Naive B cell (primary cell): ENCODE results near the gene SRRM2. TPM values are rescaled to one million over a fixed set of nuclear protein-coding genes. Genes with fewer than 3 reads are reported as not detected.

Experiments
- ATAC-seq, 2 donors: fragments of 150-1000 bp; cut with Tn5 transposase; 2 replicates each; pipeline ENCODE4 v1.10.0; 2021; ENCODE audit warnings: low read depth in 2 of 2, mild to moderate bottlenecking in 2 of 2, moderate library complexity in 2 of 2
- DNase-seq: peaks from one replicate; pipeline ENCODE4 v3.0.0; 2022
- H3K27ac Mint-ChIP-seq, 6 donors: one replicate each; pipeline ENCODE4 v1.8.0; 2020 to 2022; ENCODE audit warnings: mild to moderate bottlenecking in 6 of 6, mixed read lengths in 6 of 6, moderate library complexity in 5 of 6, inconsistent platforms in 2 of 6
- H3K27me3 Mint-ChIP-seq, 3 donors: one replicate each; pipeline ENCODE4 v1.8.0; 2021 to 2022; ENCODE audit warnings: mixed read lengths in 3 of 3, mild to moderate bottlenecking in 1 of 3
- H3K36me3 Mint-ChIP-seq, 2 donors: one replicate each; pipeline ENCODE4 v1.8.0; 2020 to 2022; ENCODE audit warnings: mixed read lengths in 2 of 2, inconsistent platforms in 1 of 2, mild to moderate bottlenecking in 1 of 2
- H3K4me1 Mint-ChIP-seq, 3 donors: one replicate each; pipeline ENCODE4 v1.8.0; 2020 to 2022; ENCODE audit warnings: mixed read lengths in 3 of 3, inconsistent platforms in 1 of 3, mild to moderate bottlenecking in 1 of 3, moderate library complexity in 1 of 3
- H3K4me3 Mint-ChIP-seq, 8 donors: one replicate each; pipeline ENCODE4 v1.8.0; 2020 to 2022; ENCODE audit warnings: mild to moderate bottlenecking in 8 of 8, mixed read lengths in 8 of 8, moderate library complexity in 8 of 8, inconsistent platforms in 2 of 8
- H3K9me3 Mint-ChIP-seq, 7 donors: one replicate each; pipeline ENCODE4 v1.8.0; 2020 to 2022; ENCODE audit warnings: mixed read lengths in 7 of 7, mild to moderate bottlenecking in 5 of 7, inconsistent platforms in 2 of 7, moderate library complexity in 1 of 7
- polyA plus RNA-seq, 6 donors: library from polyadenylated mRNA; unstranded; fragments of 300-500 nt; fragmentation: Illumina TruSeq; gene quantifications; one replicate each; pipeline ENCODE4 v1.2.3, GENCODE V29; 2021; ENCODE audit warnings: low read depth in 6 of 6

SRRM2 gene
- polyA plus RNA-seq, 6 donors from 2014 or later = 25.0 to 147 (median 45.1) TPM

- no peaks in the 10 kb centered on the region for H3K27me3 Mint-ChIP-seq
- H3K4me3 Mint-ChIP-seq = peak overlapping the region in 1 of 8 donors; percentile 43
- DNase-seq (no peak), ATAC-seq (peak in 1 of 2 donors; percentile 24)
- peaks cover 0 to 2% (median 0%) of the 10 kb centered on the region in 7 donors for H3K9me3 Mint-ChIP-seq
- peak overlapping the region in 4 of 6 donors; percentile 53 to 82 (median 69) for H3K27ac Mint-ChIP-seq
- H3K4me1 Mint-ChIP-seq = peaks cover 9 to 42% (median 33%) of the 10 kb centered on the region in 3 donors
- H3K36me3 Mint-ChIP-seq = peaks cover 48 to 81% of the 10 kb centered on the region in 2 donors
These were observed 12.3 kb downstream of the SRRM2 start for GRCh38 chr16:2764718-2765117.

GRCh38 chr16:2765462-2766404 is 13.3 kb downstream of the SRRM2 start:
- DNase-seq = no peak
- Mint-ChIP-seq H3K9me3 (peaks cover 0 to 2% (median 0%) of the 10 kb centered on the region in 7 donors), H3K4me1 (peaks cover 4 to 40% (median 37%) of the 10 kb centered on the region in 3 donors), H3K36me3 (peaks cover 48 to 76% of the 10 kb centered on the region in 2 donors), H3K27ac (peak overlapping the region in 3 of 6 donors; percentile 82), H3K27me3 (no peaks in the 10 kb centered on the region), H3K4me3 (peak overlapping the region in 1 of 8 donors; percentile 43)
- no peak for ATAC-seq

DNA sequence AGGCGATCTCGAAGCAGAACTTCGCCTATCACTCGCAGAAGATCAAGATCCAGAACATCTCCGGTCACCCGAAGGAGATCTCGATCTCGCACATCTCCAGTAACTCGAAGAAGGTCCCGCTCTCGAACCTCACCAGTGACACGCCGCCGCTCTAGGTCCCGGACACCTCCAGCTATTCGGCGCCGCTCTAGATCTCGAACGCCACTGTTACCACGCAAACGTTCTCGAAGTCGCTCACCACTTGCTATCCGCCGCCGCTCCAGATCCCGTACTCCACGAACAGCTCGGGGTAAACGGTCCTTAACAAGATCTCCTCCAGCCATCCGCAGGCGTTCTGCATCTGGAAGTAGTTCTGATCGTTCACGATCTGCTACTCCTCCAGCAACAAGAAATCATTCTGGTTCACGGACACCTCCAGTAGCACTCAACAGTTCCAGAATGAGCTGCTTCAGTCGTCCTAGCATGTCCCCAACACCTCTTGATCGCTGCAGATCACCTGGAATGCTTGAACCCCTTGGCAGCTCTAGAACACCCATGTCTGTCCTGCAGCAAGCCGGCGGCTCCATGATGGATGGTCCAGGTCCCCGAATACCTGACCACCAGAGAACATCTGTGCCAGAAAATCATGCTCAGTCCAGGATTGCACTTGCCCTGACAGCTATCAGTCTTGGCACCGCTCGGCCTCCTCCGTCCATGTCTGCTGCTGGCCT is 14.1 kb downstream of the SRRM2 start:
- Mint-ChIP-seq H3K27ac (peak overlapping the region in 3 of 6 donors; percentile 74 to 82 (median 82)), H3K9me3 (peaks cover 0 to 2% (median 0%) of the 10 kb centered on the region in 7 donors), H3K27me3 (no peaks in the 10 kb centered on the region), H3K4me1 (peaks cover 4 to 39% (median 37%) of the 10 kb centered on the region in 3 donors), H3K36me3 (peaks cover 48 to 68% of the 10 kb centered on the region in 2 donors), H3K4me3 (peak overlapping the region in 1 of 8 donors; percentile 43)
- ATAC-seq (no peak), DNase-seq (no peak)

GRCh38 chr16:2767140-2767731 is 14.8 kb downstream of the SRRM2 start:
- H3K4me3 Mint-ChIP-seq = no peak overlapping the region
- no peak for DNase-seq
- H3K27ac Mint-ChIP-seq = peak overlapping the region in 3 of 6 donors; percentile 7 to 82 (median 26)

GRCh38 chr16:2767891-2768290 is 15.5 kb downstream of the SRRM2 start:
- DNase-seq = no peak
- Mint-ChIP-seq H3K27me3 (no peaks in the 10 kb centered on the region), H3K4me1 (peaks cover 7 to 41% (median 41%) of the 10 kb centered on the region in 3 donors), H3K9me3 (peaks cover 0 to 2% (median 0%) of the 10 kb centered on the region in 7 donors), H3K27ac (peak overlapping the region in 3 of 6 donors; percentile 32 to 82 (median 72)), H3K4me3 (peak overlapping the region in 1 of 8 donors; percentile 33), H3K36me3 (peaks cover 38 to 66% of the 10 kb centered on the region in 2 donors)
- ATAC-seq = no peak

More at GRCh38 chr16:2767140-2767731, 14.8 kb downstream of the SRRM2 start:
- Mint-ChIP-seq H3K36me3 (peaks cover 45 to 66% of the 10 kb centered on the region in 2 donors), H3K4me1 (peaks cover 4 to 41% (median 37%) of the 10 kb centered on the region in 3 donors), H3K27me3 (no peaks in the 10 kb centered on the region), H3K9me3 (peaks cover 0 to 2% (median 0%) of the 10 kb centered on the region in 7 donors)
- no peak for ATAC-seq

GRCh38 chr16:2768403-2769089 is 16.1 kb downstream of the SRRM2 start:
- no peaks in the 10 kb centered on the region for H3K27me3 Mint-ChIP-seq
- peaks cover 32 to 61% of the 10 kb centered on the region in 2 donors for H3K36me3 Mint-ChIP-seq
- H3K4me3 Mint-ChIP-seq = peak overlapping the region in 3 of 8 donors; percentile 33 to 52 (median 47)
- peak overlapping the region in 3 of 6 donors; percentile 32 to 95 (median 87) for H3K27ac Mint-ChIP-seq
- peaks cover 0 to 2% (median 0%) of the 10 kb centered on the region in 7 donors for H3K9me3 Mint-ChIP-seq
- ATAC-seq (no peak), DNase-seq (no peak)
- peaks cover 10 to 40% (median 37%) of the 10 kb centered on the region in 3 donors for H3K4me1 Mint-ChIP-seq

GRCh38 chr16:2769100-2769529 is 16.7 kb downstream of the SRRM2 start:
- Mint-ChIP-seq H3K27me3 (no peaks in the 10 kb centered on the region), H3K4me1 (peaks cover 10 to 37% (median 35%) of the 10 kb centered on the region in 3 donors), H3K27ac (peak overlapping the region in 3 of 6 donors; percentile 83 to 95 (median 87)), H3K36me3 (peaks cover 28 to 55% of the 10 kb centered on the region in 2 donors), H3K4me3 (peak overlapping the region in 3 of 8 donors; percentile 5 to 47 (median 27)), H3K9me3 (peaks cover 0 to 2% (median 0%) of the 10 kb centered on the region in 7 donors)
- DNase-seq (no peak), ATAC-seq (no peak)

DNA sequence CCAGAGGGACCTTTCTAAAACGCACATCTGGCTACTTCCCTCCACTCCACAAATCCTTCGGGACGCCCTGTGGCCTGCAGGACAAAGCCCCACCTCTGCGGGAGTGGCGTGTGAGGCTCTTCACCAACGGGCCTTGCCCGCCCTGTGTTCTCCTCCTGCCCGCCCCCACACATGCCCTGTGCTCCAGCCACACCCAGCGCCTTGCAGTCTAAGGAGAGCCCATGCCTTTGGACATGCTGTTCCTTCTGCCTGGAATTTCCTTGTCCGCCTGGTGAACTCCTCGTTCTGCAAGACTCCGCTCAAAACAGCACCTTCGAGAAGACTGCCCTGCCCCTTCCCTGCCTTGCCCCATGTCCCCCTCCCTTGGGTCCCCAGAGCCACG is 17.2 kb downstream of the SRRM2 start:
- Mint-ChIP-seq H3K36me3 (peaks cover 23 to 54% of the 10 kb centered on the region in 2 donors), H3K4me1 (peaks cover 10 to 37% (median 35%) of the 10 kb centered on the region in 3 donors), H3K9me3 (peaks cover 0 to 2% (median 0%) of the 10 kb centered on the region in 7 donors), H3K4me3 (no peak overlapping the region), H3K27me3 (no peaks in the 10 kb centered on the region), H3K27ac (peak overlapping the region in 4 of 6 donors; percentile 53 to 95 (median 85))
- DNase-seq (no peak), ATAC-seq (no peak)

- Mint-ChIP-seq H3K4me3 (no peak overlapping the region), H3K27me3 (no peaks in the 10 kb centered on the region), H3K4me1 (peaks cover 14 to 37% (median 34%) of the 10 kb centered on the region in 3 donors), H3K9me3 (peaks cover 0 to 2% (median 0%) of the 10 kb centered on the region in 7 donors), H3K27ac (peak overlapping the region in 4 of 6 donors; percentile 44 to 95 (median 85)), H3K36me3 (peaks cover 17 to 54% of the 10 kb centered on the region in 2 donors)
- DNase-seq (no peak), ATAC-seq (peak in 1 of 2 donors; percentile 7)
These were observed 17.9 kb downstream of the SRRM2 start for GRCh38 chr16:2770057-2770951.

- H3K36me3 Mint-ChIP-seq = peaks cover 3 to 39% of the 10 kb centered on the region in 2 donors
- peak overlapping the region in 3 of 6 donors; percentile 10 to 70 (median 57) for H3K27ac Mint-ChIP-seq
- peaks cover 26 to 38% (median 34%) of the 10 kb centered on the region in 3 donors for H3K4me1 Mint-ChIP-seq
- H3K9me3 Mint-ChIP-seq = no peaks in the 10 kb centered on the region
- DNase-seq = no peak
- peak overlapping the region in 2 of 8 donors; percentile 12 to 37 for H3K4me3 Mint-ChIP-seq
- no peaks in the 10 kb centered on the region for H3K27me3 Mint-ChIP-seq
- ATAC-seq = no peak
These were observed 19.3 kb downstream of the SRRM2 start for GRCh38 chr16:2771496-2772402.
